GM12892 (cell line): ENCODE measurements around the gene LCN10.
"Not testable (repeated sequence)": the region's sequence is repeated elsewhere in the genome, so short reads cannot be mapped to it uniquely, and the experiment has no call there.

ENCODE experiments used
- DNase-seq: peaks from one replicate; pipeline ENCODE4 v3.0.0; 2011; ENCODE audit not compliant: insufficient read length
- FAIRE-seq: peaks from 2 replicates; lab custom pipeline; 2011; peaks lifted over from hg19 to GRCh38; lab: Jason Lieb, UNC
- POLR2A ChIP-seq: IDR thresholded peaks from 2 replicates; pipeline ENCODE4 v1.6.1; 2011; ENCODE audit warnings: low read depth, low read length, control low read depth
- POLR2AphosphoS5 ChIP-seq: IDR thresholded peaks from 2 replicates; pipeline ENCODE4 v1.6.1; 2011; ENCODE audit warnings: low read depth, low read length, control low read depth
- TAF1 ChIP-seq: IDR thresholded peaks from 2 replicates; pipeline ENCODE4 v1.6.1; 2011; ENCODE audit warnings: low read depth, mild to moderate bottlenecking, control low read depth, low read length, borderline replicate concordance

Gene LCN10

DNA sequence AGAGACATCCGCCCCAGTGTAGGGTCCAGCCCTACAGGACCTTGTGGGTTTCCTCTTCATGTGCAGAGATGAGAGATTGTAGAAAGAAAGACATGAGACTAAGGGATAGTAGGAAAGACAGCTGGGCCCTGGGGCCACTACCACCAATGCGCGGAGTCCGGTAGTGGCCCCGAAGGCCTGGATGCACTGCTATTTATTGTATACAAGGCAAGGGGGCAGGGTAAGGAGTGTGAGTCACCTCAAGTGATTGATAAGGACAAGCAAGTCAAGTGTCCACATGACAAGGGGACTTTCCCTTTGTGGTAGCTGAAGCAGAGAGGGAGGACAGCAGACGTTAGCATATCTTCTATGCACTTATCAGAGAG is 42.2 kb upstream of the LCN10 start:
- DNase-seq: no peak
- FAIRE-seq: no peak

DNA sequence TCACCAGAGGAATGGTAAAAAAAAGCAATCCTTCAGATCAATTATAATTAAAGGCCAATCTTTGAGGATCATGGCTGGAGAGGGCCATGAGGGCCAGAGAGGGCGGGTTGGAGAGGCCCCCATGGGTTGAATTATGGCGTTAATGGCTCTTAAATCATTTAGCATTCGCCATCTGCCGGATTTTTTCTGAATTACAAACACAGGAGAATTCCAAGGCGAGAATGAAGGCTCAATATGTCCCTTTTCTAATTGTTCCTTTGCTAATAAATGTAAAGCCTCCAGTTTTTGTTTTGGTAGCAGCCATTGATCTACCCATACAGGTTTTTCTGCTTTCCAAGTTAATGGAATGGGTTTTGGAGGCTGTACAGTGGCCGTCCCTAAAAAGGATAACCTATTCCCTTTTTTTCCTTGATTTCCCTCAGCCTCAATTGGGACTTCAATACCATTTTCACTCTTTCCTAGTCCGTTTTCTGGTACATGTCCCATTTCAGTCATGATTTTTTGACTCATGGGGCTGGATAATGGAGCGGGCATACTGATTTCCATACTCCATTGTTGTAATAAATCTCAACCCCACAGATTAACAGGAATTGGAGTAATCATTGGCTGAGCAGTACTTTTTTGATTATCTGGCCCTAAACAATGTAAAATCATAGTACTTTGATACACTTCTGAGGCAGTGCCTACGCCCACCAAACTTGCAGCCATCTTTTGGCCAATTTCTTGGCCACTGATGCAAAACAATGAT is 41.7 kb upstream of the LCN10 start:
- FAIRE-seq (no peak), DNase-seq (no peak)
- TF ChIP-seq TAF1: no peak
- TF ChIP-seq POLR2A: no peak
- no peak for TF ChIP-seq POLR2AphosphoS5

More for the DNA sequence above, 42.2 kb upstream of the LCN10 start:
- TF ChIP-seq TAF1 (no peak), POLR2A (no peak), POLR2AphosphoS5 (no peak)

DNA sequence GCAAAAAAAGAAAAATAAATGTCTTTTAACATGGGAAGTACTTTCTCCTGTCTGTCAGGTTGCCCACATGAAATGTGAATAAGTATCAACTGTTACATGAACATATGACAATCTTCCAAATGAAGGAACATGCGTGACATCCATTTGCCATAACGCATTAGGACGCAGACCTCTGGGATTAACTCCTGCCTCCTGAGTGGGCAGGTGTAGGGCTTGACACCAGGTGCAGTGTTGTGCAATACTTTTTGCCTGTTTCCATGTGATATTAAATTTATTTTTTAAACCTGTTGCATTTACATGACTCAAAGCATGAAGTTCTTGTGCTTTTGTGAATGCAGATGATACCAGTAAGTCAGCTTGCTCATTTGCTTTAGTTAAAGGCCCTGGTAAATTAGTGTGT is 39.7 kb upstream of the LCN10 start:
- no peak for TF ChIP-seq POLR2AphosphoS5
- no peak for TF ChIP-seq TAF1
- no peak for TF ChIP-seq POLR2A
- FAIRE-seq: no peak

DNA sequence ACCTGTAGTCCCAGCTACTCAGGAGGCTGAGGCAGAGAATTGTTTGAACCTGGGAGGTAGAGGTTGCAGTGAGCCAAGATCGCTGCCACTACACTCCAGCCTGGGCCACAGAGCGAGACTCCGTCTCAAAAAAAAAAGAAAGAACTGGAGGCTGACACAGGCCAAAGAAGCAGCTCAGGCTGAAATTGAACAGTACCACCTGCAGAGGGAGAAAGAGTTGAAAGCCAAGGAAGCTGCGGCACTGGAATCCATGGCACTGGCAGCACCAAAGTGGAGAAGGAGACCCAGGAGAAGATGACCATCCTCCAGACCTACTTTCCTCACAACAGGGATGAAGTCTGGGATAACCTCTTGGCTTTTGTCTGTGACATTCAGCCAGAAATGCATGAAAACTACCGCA is 37.1 kb upstream of the LCN10 start:
- FAIRE-seq (no peak), DNase-seq (no peak)
- TF ChIP-seq POLR2A (no peak), TAF1 (no peak), POLR2AphosphoS5 (no peak)

More for the DNA sequence above, 39.7 kb upstream of the LCN10 start:
- no peak for DNase-seq

DNA sequence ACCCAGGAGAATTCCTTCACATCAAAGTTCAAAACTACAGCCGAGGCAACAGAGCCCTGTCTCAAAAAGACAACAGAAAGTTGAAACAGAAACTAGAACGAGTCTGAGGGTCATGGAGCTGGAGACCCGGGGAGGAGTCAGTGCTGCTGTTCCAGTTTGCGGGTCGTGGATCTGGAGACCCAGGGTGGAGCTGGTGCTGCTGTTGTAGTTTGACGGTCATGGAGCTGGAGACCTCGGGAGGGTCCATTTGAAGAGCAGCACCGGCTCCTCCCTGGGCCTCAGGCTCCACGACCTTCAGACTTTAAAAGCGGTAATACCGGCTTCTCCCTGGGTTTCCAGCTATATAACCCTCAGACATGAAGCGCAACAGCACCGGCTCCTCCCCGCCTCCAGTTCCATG is 34.6 kb upstream of the LCN10 start:
- TF ChIP-seq POLR2A (no peak), TAF1 (no peak), POLR2AphosphoS5 (no peak)
- no peak for DNase-seq
- FAIRE-seq: no peak

DNA sequence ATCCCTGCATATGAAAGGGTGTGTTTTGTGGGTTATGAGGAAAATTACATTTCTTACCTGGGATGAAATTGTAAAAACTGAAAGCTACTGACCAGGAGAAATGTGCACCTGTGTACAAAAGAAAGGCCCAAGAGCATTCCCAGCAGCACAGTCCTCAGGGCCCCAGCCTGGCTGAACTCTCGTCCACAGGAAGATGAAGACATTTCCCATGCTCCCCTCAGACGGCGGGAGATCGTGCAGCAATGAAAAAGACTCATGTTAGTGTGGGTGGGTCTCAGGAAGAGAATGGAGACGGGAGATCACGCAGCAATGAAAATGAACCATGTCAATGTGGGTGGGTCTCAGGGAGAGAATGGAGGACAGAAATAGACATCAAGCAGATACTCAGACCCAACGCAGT is 34.2 kb upstream of the LCN10 start:
- TF ChIP-seq POLR2AphosphoS5: no peak
- no peak for TF ChIP-seq POLR2A
- no peak for TF ChIP-seq TAF1
- no peak for DNase-seq
- FAIRE-seq: no peak

DNA sequence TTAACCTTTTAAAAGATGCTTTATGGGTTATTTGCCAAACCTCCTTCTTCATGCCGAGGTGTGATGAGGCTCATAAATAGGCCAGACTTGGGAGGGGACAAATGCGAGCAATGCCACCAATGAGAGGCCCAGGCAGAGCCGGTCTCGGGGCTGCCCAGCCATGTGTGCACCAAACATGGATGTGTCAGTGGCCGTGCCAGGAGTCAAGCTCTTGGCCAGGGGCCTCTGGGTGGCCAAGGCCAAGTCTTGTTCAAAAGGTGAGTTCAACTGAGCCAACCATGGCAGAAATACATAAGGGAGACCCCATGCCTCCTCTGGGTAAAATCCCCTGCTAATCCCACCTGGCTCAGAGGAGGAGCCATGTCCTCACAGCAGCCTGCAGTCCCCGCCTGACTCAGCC is 32.5 kb upstream of the LCN10 start:
- TF ChIP-seq POLR2AphosphoS5: no peak
- TF ChIP-seq POLR2A: no peak
- TF ChIP-seq TAF1: no peak
- no peak for DNase-seq
- FAIRE-seq: no peak

DNA sequence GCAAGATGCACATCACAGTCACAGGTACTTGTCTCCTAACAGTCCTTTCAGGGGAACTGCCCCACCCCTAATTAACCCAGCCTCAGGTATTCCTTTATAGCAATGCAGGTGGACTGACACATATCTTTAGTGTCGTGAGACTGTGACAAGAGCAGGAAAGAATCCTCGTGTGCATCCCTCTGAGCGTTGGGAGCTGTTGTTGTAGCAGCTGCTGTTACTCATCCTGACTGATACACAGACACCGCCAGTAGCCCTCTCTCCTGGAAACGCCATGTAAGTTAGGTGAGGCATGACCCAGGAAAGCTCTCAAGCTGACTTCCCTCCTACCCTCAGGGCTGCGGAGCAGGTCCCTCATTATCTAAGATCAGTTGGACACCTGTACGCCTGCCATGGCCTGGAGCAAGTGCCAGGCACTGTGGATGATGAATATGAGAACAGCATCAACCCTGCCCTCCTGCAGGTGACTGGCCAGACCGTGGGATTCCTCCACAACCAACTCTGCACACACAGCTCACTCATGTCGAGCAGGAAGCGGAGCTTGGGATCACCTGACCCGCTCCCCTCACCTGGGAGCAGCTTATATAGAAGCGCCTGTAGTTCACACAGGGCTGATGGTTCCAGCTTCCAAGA is 31.8 kb upstream of the LCN10 start:
- DNase-seq: no peak
- TF ChIP-seq POLR2AphosphoS5 (no peak), TAF1 (no peak), POLR2A (no peak)
- no peak for FAIRE-seq

DNA sequence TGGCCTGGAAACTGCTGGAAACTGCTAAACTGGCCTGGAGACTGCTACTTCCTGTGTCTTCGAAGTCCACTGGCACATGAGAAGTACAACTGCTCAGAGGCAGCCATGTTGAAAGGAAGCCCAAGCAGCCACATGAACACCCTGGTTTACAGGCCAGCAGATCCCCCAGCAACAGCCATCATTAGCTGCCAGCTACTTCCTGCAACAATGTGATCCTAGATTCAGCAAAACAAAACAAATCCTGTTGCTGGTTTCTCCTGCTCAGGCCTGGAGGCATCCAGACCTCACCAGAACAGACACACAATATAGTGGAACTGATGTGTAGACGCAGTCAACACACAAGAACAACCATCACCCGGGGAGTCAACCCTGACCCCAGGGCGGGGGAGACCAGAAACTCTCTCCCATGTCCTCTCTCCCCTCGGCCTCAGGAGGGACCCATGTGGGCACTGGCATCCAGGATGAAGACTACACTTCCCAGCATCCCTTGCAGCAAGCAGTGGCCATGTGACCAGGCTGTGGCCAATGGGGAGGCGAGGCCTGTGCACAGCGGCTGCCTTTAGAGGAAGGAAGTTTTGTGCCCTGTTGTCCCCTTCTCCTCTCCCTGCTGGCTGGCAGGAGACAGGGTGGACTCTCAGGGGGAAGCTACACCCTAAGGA is 30.8 kb upstream of the LCN10 start:
- DNase-seq (no peak), FAIRE-seq (no peak)
- TF ChIP-seq POLR2A (no peak), TAF1 (no peak), POLR2AphosphoS5 (no peak)

DNA sequence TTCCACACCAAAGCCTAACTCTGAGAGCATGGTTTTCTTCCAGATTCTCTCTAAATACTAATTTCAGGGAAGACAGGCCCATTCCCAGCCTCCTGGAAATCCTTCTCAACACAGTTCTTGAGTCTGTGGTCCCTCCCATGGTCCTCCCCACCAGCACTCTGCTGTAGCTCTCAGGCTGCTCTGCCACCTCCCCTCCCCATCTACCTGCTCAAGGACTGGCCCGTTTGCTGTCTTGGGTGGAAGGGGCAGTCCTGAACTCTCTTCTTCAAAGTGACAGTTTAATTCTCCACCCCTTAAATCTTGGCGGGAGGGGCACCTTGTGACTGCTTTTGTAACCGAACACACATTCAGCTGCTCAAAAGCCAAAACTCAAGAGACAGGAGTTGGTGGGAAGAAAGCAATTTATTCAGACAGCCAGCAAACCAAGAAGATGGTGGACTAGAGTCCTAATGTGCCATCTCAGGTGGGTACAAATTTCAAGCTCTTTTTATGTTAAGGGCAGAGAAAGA is 29.2 kb upstream of the LCN10 start:
- FAIRE-seq (no peak), DNase-seq (no peak)
- TF ChIP-seq POLR2AphosphoS5 (no peak), TAF1 (no peak), POLR2A (no peak)

DNA sequence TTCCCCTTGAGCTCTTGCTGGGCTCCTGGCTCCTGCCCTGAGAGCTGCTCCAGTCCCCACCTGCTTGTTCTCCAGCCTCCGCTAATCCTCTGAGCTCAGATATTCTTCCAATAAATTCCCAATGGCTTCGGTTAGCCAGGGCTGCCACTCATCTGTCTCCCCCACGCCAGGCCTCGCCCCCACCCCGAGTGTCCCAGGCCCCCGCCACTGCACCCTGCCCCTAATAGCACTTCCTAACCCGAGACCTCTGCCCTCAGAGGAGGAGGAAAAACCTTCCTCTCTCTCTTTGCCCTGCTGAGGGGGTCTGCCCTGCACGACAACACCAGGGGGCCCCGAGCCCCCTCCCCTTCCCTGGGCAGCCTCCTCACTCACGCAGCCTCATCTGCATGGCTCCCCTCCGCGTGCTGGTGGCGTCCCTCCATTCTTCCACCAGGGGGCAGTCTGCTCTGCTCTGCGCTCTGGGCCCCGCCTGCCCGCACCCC is 27.0 kb upstream of the LCN10 start:
- FAIRE-seq: no peak
- TF ChIP-seq POLR2AphosphoS5 (no peak), POLR2A (no peak), TAF1 (no peak)
- no peak for DNase-seq

DNA sequence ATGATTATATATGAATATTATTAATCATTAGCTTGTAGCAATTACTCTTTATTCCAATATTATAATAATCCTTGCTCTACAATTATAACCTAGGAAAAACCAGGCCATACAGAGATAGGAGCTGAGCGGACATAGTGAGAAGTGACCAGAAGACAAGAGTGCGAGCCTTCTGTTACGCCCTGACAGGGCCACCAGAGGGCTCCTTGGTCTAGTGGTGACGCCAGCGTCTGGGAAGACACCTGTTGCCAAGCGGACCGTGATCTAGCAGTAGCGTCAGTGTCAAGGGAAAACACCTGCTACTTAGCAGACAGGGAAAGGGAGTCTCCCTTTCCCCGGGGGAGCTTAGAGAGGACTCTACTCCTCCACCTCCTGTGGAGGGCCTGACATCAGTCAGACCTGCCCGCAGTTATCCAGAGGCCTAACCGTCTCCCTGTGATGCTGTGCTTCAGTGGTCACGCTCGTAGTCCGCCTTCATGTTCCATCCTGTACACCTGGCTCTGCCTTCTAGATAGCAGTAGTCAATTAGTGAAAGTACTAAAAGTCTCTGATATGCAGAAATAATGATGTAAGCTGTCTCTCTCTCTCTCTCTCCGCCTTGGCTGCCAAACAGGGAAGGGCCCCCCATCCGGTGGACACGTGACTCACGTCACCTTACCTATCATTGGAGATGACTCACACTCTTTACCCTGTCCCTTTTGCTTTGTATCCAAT is 23.8 kb upstream of the LCN10 start:
- DNase-seq: not testable (repeated sequence)
- peak; percentile 92 for FAIRE-seq

DNA sequence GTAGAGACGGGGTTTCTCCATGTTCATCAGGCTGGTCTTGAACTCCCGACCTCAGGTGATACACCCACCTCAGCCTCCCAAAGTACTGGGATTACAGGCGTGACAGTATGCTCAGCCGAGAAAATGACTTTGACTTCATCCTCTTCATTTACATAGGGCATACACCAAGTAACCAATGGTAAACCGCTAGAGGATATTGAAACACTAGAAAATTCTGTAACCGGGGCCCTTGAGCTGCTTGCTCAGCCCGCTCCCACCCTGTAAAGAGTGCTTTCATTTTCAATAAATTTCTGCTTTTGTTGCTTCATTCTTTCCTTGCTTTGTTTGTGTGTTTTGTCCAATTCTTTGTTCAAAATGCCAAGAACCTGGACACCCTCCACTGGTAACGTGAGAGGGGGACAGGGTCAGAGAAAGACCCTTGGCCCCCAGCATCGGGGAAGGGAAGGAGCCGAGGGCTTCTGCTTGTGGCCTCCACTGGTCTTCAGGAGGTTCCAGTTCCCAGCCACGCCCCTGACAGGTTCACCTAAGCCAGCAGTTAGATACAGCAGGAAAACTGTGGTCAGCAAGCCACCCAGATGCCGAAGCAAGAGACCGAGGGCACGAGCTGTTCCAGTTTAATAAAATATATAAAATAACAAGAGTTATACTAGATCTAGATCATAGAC is 23.1 kb upstream of the LCN10 start:
- FAIRE-seq, DNase-seq: not testable (repeated sequence)
